ENCODE data around the gene PRSS53. TPM values are rescaled to one million over a fixed set of nuclear protein-coding genes. Genes with fewer than 3 reads are reported as not detected.
"Not testable (repeated sequence)": the region's sequence is repeated elsewhere in the genome, so short reads cannot be mapped to it uniquely, and the experiment has no call there.

The PRSS53 gene
- total RNA-seq (2.6 TPM), polyA plus RNA-seq (ENCODE audit: insufficient read depth, low read depth, low replicate concordance) (0.99 TPM)
- long read RNA-seq, donor 1 = 0 reads
- long read RNA-seq, donor 2 = 0 reads
- long read RNA-seq, donor 3 = 0 reads
- long read RNA-seq, donor 4 = 0 reads
- long read RNA-seq, donor 5 = 0 reads
- long read RNA-seq, donor 6 = 0 reads
- long read RNA-seq, donor 7, full-length matches to known transcripts = 2 of 4 reads
- long read RNA-seq, donor 7, partial matches to known transcripts = 2 of 4 reads
- long read RNA-seq, donor 7, other reads (novel, unspliced or antisense) = 0 of 4 reads
- long read RNA-seq, donor 8 = 0 reads
- long read RNA-seq, donor 9 = 0 reads
- long read RNA-seq, donor 10 = 0 reads

DNA sequence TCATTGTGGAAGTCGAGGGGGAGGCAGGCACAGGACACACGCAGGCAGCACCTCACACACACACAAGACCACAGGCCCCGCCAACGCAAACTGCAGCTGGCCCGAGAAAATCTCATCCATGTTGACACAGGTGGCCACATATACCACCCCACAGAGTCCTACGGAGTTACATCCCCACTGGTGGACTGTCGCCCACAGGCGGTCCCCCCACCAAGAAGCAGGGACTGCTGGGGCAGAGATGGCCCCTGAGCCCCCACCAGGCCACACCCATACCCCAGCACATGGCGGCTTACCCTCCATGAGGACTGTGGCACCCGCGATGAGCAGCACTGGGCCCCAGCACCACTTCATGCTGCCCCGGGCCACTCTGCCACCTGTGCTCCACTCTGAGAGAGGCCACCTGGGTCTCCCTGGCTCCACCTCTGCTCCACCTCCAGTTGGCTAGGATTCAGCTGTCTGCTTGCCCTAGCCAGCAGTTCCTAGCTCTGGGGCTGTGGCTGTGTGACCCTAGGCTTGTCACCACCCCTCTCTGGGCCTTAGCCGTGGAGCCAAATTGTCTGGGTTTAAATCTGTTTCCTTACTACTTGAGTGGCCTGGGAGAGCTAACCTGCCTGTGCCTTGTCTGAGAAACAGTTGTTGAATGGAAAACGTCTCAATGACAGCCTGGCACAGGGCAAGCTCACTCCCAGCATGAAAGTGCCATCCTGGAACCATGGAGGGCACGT is at the start of gene PRSS53:
Gene PRSS53, minus strand, starts transcription at position 485 of the 725 bp plus-strand sequence. Its CDS starts 134 bp downstream, at position 351.
- Histone ChIP-seq H3K27me3 (ENCODE audit: control insufficient read depth, insufficient read depth, low read length) (no peaks in the 10 kb centered on the region), H3K9ac (ENCODE audit: low read length in 3 of 3) (no peak within 1 kb of the TSS), H3K9me3 (ENCODE audit: control insufficient read depth in 2 of 3, insufficient read depth in 1 of 3, low read length in 3 of 3) (no peaks in the 10 kb centered on the region), H3K36me3 (ENCODE audit: control insufficient read depth in 2 of 3, insufficient read depth in 3 of 3, low read length in 3 of 3) (peaks cover 0 to 11% (median 4%) of the 10 kb centered on the region in 3 donors), H3K4me1 (ENCODE audit: control insufficient read depth in 2 of 3, insufficient read depth in 2 of 3, low read depth in 1 of 3, low read length in 3 of 3) (peaks cover 0 to 3% (median 0%) of the 10 kb centered on the region in 3 donors), H3K4me3 (ENCODE audit: low read length in 3 of 3) (no peak within 1 kb of the TSS), H3K27ac (ENCODE audit: low read depth in 2 of 2, low read length in 2 of 2) (no peak within 1 kb of the TSS)
- intact Hi-C loops (cut with DNase I) = no loop called here
- DNase-seq (no peak), FAIRE-seq (no peak)
- TF ChIP-seq, protein P1, sequence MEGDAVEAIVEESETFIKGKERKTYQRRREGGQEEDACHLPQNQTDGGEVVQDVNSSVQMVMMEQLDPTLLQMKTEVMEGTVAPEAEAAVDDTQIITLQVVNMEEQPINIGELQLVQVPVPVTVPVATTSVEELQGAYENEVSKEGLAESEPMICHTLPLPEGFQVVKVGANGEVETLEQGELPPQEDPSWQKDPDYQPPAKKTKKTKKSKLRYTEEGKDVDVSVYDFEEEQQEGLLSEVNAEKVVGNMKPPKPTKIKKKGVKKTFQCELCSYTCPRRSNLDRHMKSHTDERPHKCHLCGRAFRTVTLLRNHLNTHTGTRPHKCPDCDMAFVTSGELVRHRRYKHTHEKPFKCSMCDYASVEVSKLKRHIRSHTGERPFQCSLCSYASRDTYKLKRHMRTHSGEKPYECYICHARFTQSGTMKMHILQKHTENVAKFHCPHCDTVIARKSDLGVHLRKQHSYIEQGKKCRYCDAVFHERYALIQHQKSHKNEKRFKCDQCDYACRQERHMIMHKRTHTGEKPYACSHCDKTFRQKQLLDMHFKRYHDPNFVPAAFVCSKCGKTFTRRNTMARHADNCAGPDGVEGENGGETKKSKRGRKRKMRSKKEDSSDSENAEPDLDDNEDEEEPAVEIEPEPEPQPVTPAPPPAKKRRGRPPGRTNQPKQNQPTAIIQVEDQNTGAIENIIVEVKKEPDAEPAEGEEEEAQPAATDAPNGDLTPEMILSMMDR (IDR thresholded peaks at IDR 0.05; ENCODE audit: borderline replicate concordance, extremely low read depth, insufficient read depth) = no peak

DNA sequence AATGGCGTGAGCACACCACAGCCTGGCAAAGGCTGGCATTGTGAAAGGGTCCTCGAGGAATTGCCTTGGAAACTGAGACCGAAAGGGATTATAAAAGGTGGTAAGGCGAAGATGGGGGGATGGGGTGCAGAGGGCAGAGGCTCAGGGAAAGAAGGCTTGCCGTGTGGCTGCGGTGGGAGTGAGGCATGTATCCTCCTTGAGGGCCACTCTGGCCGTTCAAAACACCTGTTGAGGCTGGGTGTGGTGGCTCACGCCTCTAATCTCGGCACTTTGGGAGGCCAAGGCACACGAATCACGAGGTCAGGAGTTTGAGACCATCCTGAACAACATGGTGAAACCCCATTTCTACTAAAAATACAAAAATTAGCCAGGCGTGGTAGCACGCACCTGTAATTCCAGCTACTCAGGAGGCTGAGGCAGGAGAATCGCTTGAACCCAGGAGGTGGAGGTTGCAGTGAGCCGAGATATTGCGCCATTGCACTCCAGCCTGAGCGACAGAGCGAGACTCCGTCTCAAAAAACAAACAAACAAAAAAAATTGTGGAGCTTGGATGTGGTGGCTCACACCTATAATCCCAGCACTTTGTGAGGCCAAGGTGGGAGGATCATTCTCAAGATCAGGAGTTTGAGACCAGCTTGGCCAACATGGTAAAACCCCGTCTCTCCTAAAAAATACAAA is 48.2 kb upstream of the PRSS53 start:
- DNase-seq; H3K27me3 ChIP-seq (ENCODE audit: control insufficient read depth, insufficient read depth, low read length); H3K9me3 ChIP-seq (ENCODE audit: control insufficient read depth in 2 of 3, insufficient read depth in 1 of 3, low read length in 3 of 3); intact Hi-C loops (cut with DNase I); H3K9ac ChIP-seq (ENCODE audit: low read length in 3 of 3); H3K4me3 ChIP-seq (ENCODE audit: low read length in 3 of 3); H3K27ac ChIP-seq (ENCODE audit: low read depth in 2 of 2, low read length in 2 of 2); FAIRE-seq: not testable (repeated sequence)
- Histone ChIP-seq H3K36me3 (ENCODE audit: control insufficient read depth in 2 of 3, insufficient read depth in 3 of 3, low read length in 3 of 3) (peaks cover 0 to 12% (median 0%) of the 10 kb centered on the region in 3 donors), H3K4me1 (ENCODE audit: control insufficient read depth in 2 of 3, insufficient read depth in 2 of 3, low read depth in 1 of 3, low read length in 3 of 3) (peaks cover 0 to 33% (median 20%) of the 10 kb centered on the region in 3 donors)

DNA sequence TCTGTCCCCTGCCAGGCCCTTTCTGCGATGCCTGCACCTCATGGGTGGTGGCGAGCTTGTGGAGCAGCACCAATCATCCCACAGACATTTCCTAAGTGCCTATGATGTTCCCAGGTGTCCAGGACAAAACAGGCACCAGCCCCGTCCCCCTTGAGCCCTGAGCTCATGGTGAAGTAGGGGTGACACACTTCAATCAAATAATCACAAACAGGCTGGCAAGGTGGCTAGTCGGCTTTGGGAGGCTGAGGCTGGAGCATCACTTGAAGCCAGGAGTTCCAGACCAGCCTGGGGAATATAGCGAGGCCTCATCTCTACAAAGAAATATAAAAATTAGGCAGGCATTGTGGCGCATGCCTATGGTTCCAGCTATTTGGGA is 47.5 kb upstream of the PRSS53 start:
- no peaks in the 10 kb centered on the region for H3K27me3 ChIP-seq (ENCODE audit: control insufficient read depth, insufficient read depth, low read length)
- H3K36me3 ChIP-seq (ENCODE audit: control insufficient read depth in 2 of 3, insufficient read depth in 3 of 3, low read length in 3 of 3) = peaks cover 0 to 19% (median 0%) of the 10 kb centered on the region in 3 donors
- FAIRE-seq (no peak), DNase-seq (no peak)
- TF ChIP-seq, protein P1 (IDR thresholded peaks at IDR 0.05; ENCODE audit: borderline replicate concordance, extremely low read depth, insufficient read depth) = no peak
- peak overlapping the region in 1 of 3 donors; percentile 30 for H3K9ac ChIP-seq (ENCODE audit: low read length in 3 of 3)
- no peaks in the 10 kb centered on the region for H3K9me3 ChIP-seq (ENCODE audit: control insufficient read depth in 2 of 3, insufficient read depth in 1 of 3, low read length in 3 of 3)
- peak overlapping the region in 1 of 2 donors; percentile 94 for H3K27ac ChIP-seq (ENCODE audit: low read depth in 2 of 2, low read length in 2 of 2)
- intact Hi-C loops (cut with DNase I) = no loop called here
- H3K4me1 ChIP-seq (ENCODE audit: control insufficient read depth in 2 of 3, insufficient read depth in 2 of 3, low read depth in 1 of 3, low read length in 3 of 3) = peaks cover 0 to 35% (median 19%) of the 10 kb centered on the region in 3 donors
- peak overlapping the region in 1 of 3 donors; percentile 87 for H3K4me3 ChIP-seq (ENCODE audit: low read length in 3 of 3)

All from kidney (tissue), 22 donors.